Caco-2 (cell line): Measurements from ENCODE around the gene KCTD2. TPM values are rescaled to one million over a fixed set of nuclear protein-coding genes. Genes with fewer than 3 reads are reported as not detected.

Source experiments
- BruUV-seq: library from RNA; stranded (reverse); fragments of 400-500 nt; replicated peaks from 2 replicates; lab custom pipeline; 2021; lab: Mats Ljungman, UMichigan
- CTCF ChIA-PET: fragments of 300-600 bp; sonication (Branson Sonifier 250); formaldehyde crosslinking; loops from one replicate; lab custom pipeline; 2022; ENCODE audit warnings: antibody characterized with exemption; lab: Charles Lee
- POLR2A ChIA-PET: fragments of 300-600 bp; sonication (Branson Sonifier 250); formaldehyde crosslinking; loops from one replicate; lab custom pipeline; 2022; ENCODE audit warnings: antibody characterized with exemption; lab: Charles Lee
- DNase-seq, 2 experiments: peaks; one replicate each; pipeline versions ENCODE4 v3.0.0 to v3.0.0-alpha.2; 2020 to 2022
- H3K27me3 ChIP-seq: replicated peaks from 2 replicates; pipeline ENCODE4 v1.6.0; 2011; ENCODE audit warnings: low read length; ENCODE audit not compliant: control insufficient read depth, insufficient read depth
- H3K36me3 ChIP-seq: 2 replicates; pipeline ENCODE4 v1.5.1; 2011; ENCODE audit warnings: low read length; ENCODE audit not compliant: control insufficient read depth, insufficient read depth
- H3K4me1 ChIP-seq: fragments of 250-450 bp; sonication (Bioruptor Pico); 2 replicates; pipeline ENCODE4 v1.5.1; 2020; ENCODE audit warnings: mild to moderate bottlenecking
- H3K4me3 ChIP-seq: 2 replicates; pipeline ENCODE4 v1.5.1; 2011; ENCODE audit warnings: low read depth, mild to moderate bottlenecking, control low read depth, low read length
- H3K9me3 ChIP-seq: fragments of 250-450 bp; sonication (Bioruptor Pico); 2 replicates; pipeline ENCODE4 v1.5.1; 2020; ENCODE audit warnings: mild to moderate bottlenecking, moderate library complexity
- H3K27ac Mint-ChIP-seq: one replicate; pipeline ENCODE4 v1.8.0; 2022; ENCODE audit warnings: mixed read lengths; ENCODE audit not compliant: unreplicated experiment
- H3K27me3 Mint-ChIP-seq: one replicate; pipeline ENCODE4 v1.8.0; 2022; ENCODE audit warnings: mixed read lengths; ENCODE audit not compliant: insufficient read depth, unreplicated experiment
- H3K36me3 Mint-ChIP-seq: one replicate; pipeline ENCODE4 v1.8.0; 2022; ENCODE audit warnings: mild to moderate bottlenecking, mixed read lengths; ENCODE audit not compliant: insufficient read depth, unreplicated experiment
- H3K4me1 Mint-ChIP-seq: one replicate; pipeline ENCODE4 v1.8.0; 2022; ENCODE audit warnings: low read depth, mixed read lengths; ENCODE audit not compliant: unreplicated experiment
- H3K4me3 Mint-ChIP-seq: one replicate; pipeline ENCODE4 v1.8.0; 2022; ENCODE audit warnings: mild to moderate bottlenecking, moderate library complexity, mixed read lengths; ENCODE audit not compliant: unreplicated experiment
- H3K9me3 Mint-ChIP-seq: one replicate; pipeline ENCODE4 v1.8.0; 2022; ENCODE audit warnings: mixed read lengths; ENCODE audit not compliant: unreplicated experiment
- intact Hi-C: fragments of 100-400 bp; cut with micrococcal nuclease; formaldehyde crosslinking; loops from one replicate; pipeline ENCODE4 v1.10.0; 2022; ENCODE audit not compliant: unreplicated experiment
- total RNA-seq: library from RNA; stranded (reverse); gene quantifications from 2 replicates; pipeline ENCODE4 v1.2.3, GENCODE V29; 2022
- TF ChIP-seq, protein P1 (sequence below), 2 experiments: fragments of 200-600 bp in 1 of 2; IDR thresholded peaks; 1 replicate in 1 of 2; 2 replicates in 1 of 2; pipeline versions ENCODE4 v1.5.1 to v1.8.0; 2011 to 2022; ENCODE audit warnings: antibody characterized with exemption in 1 of 2, control low read depth in 1 of 2, inconsistent platforms in 1 of 2, low read depth in 1 of 2, low read length in 1 of 2, mild to moderate bottlenecking in 1 of 2, moderate library complexity in 1 of 2; ENCODE audit not compliant: insufficient read depth in 1 of 2, severe bottlenecking in 1 of 2, unreplicated experiment in 1 of 2

The KCTD2 gene
- total RNA-seq, 1 experiment from 2014 or later = 28.8 TPM

DNA sequence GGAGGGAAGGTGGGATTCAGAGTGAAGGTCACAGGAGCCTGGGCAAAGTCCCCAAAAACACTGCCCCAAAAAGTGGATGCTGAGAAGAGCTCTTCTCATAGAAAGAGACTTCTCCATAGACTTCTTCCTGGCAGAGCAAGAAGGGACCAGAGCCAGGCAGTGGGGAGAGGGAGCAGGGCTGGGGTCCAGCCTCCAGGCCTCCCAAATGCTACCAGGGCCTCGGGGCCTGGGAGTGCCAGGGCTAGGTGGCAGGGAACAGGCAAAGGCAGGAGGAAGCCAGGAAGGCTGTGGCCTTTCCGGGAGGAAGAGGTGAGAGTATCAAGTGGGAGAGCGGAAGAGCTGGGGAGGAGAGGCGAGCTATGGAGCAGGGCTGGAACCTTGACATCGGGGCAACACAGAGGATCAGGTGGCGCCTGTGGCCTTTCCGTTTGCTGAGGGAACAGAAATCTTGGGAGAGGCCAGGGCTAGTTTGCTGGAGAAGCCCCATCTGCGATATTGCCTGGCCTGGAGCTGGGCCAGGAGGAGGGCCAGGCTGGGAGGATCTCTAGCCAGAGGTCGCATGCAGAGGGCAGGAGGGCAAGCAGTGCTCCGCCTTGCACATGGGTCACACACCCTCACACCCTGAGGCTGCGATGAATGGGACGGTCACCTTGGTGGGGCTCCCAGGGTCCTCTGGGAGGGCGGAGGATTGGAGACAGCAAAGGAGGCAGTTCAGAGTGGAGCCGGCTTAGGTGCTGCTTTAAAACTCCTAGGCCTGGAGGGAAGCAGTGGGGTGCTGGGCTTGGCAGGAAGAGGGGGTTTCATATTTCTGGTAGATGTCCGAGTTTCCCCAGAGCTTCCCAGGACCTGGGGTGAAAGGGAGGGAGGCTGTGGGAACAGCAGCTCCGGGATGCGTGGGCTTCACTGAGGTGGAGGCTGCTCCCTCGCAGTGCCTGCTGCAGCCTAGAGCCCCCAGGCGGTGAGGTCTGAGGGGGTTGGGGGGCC, 44.1 kb downstream of the KCTD2 start:
- Mint-ChIP-seq H3K27me3 (no peaks in the 10 kb centered on the region), H3K27ac (peak overlapping the region; percentile 87), H3K9me3 (no peaks in the 10 kb centered on the region), H3K36me3 (peaks cover 60% of the 10 kb centered on the region), H3K4me3 (peak overlapping the region; percentile 20), H3K4me1 (peaks cover 62% of the 10 kb centered on the region)
- CTCF ChIA-PET = interaction anchor here (0.6 to 1.3 kb wide), 6 partner anchors 13 to 178 kb away, joined by 3 to 8 read pairs (median 4); no protein-coding TSS in a partner anchor
- no peaks in the 10 kb centered on the region for H3K27me3 ChIP-seq
- no peak overlapping the region for H3K4me3 ChIP-seq
- no TSS peak for BruUV-seq
- peaks cover 81% of the 10 kb centered on the region for H3K4me1 ChIP-seq
- POLR2A ChIA-PET = interaction anchor here (0.5 to 0.9 kb wide), 4 partner anchors 13 to 43 kb away, joined by 3 to 7 read pairs (median 4); no protein-coding TSS in a partner anchor
- TF ChIP-seq, protein P1, sequence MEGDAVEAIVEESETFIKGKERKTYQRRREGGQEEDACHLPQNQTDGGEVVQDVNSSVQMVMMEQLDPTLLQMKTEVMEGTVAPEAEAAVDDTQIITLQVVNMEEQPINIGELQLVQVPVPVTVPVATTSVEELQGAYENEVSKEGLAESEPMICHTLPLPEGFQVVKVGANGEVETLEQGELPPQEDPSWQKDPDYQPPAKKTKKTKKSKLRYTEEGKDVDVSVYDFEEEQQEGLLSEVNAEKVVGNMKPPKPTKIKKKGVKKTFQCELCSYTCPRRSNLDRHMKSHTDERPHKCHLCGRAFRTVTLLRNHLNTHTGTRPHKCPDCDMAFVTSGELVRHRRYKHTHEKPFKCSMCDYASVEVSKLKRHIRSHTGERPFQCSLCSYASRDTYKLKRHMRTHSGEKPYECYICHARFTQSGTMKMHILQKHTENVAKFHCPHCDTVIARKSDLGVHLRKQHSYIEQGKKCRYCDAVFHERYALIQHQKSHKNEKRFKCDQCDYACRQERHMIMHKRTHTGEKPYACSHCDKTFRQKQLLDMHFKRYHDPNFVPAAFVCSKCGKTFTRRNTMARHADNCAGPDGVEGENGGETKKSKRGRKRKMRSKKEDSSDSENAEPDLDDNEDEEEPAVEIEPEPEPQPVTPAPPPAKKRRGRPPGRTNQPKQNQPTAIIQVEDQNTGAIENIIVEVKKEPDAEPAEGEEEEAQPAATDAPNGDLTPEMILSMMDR (IDR thresholded peaks at IDR 0.05; ENCODE audit: insufficient read depth in 1 of 2, low read depth in 1 of 2, low read length in 1 of 2, severe bottlenecking in 1 of 2, unreplicated experiment in 1 of 2) = no peak
- no peaks in the 10 kb centered on the region for H3K9me3 ChIP-seq
- DNase-seq = peak in 1 of 2 experiments; percentile 48
- intact Hi-C loops = no loop called here
- H3K36me3 ChIP-seq = no peaks in the 10 kb centered on the region; the same call in 1 of the 2 replicates

- no peaks in the 10 kb centered on the region for H3K9me3 ChIP-seq
- no peaks in the 10 kb centered on the region for H3K27me3 ChIP-seq
- H3K36me3 ChIP-seq = no peaks in the 10 kb centered on the region; the same call in 1 of the 2 replicates
- Mint-ChIP-seq H3K27ac (peak overlapping the region; percentile 87), H3K4me1 (peaks cover 58% of the 10 kb centered on the region), H3K27me3 (no peaks in the 10 kb centered on the region), H3K4me3 (peak overlapping the region; percentile 20), H3K9me3 (no peaks in the 10 kb centered on the region), H3K36me3 (peaks cover 57% of the 10 kb centered on the region)
- no peak overlapping the region for H3K4me3 ChIP-seq
- no TSS peak for BruUV-seq
- POLR2A ChIA-PET = interaction anchor here (0.5 to 0.9 kb wide), 4 partner anchors 13 to 42 kb away, joined by 3 to 7 read pairs (median 4); no protein-coding TSS in a partner anchor
- TF ChIP-seq, protein P1 (IDR thresholded peaks at IDR 0.05; ENCODE audit: insufficient read depth in 1 of 2, low read depth in 1 of 2, low read length in 1 of 2, severe bottlenecking in 1 of 2, unreplicated experiment in 1 of 2) = no peak
- intact Hi-C loops = loop anchor here (2.0 kb wide), 2 partner anchors 13 to 17 kb away; partner anchors contain the start of gene ARMC7
- CTCF ChIA-PET = interaction anchor here (0.8 to 1.3 kb wide), 4 partner anchors 14 to 110 kb away, joined by 3 to 5 read pairs (median 4); no protein-coding TSS in a partner anchor
- no peak for DNase-seq
- peaks cover 75% of the 10 kb centered on the region for H3K4me1 ChIP-seq
Measured at GRCh38 chr17:75091855-75092327, 44.9 kb downstream of the KCTD2 start.
